Measurements from ENCODE around the gene IFI35.
"Not testable (repeated sequence)": the region's sequence is repeated elsewhere in the genome, so short reads cannot be mapped to it uniquely, and the experiment has no call there.

The IFI35 gene

DNA sequence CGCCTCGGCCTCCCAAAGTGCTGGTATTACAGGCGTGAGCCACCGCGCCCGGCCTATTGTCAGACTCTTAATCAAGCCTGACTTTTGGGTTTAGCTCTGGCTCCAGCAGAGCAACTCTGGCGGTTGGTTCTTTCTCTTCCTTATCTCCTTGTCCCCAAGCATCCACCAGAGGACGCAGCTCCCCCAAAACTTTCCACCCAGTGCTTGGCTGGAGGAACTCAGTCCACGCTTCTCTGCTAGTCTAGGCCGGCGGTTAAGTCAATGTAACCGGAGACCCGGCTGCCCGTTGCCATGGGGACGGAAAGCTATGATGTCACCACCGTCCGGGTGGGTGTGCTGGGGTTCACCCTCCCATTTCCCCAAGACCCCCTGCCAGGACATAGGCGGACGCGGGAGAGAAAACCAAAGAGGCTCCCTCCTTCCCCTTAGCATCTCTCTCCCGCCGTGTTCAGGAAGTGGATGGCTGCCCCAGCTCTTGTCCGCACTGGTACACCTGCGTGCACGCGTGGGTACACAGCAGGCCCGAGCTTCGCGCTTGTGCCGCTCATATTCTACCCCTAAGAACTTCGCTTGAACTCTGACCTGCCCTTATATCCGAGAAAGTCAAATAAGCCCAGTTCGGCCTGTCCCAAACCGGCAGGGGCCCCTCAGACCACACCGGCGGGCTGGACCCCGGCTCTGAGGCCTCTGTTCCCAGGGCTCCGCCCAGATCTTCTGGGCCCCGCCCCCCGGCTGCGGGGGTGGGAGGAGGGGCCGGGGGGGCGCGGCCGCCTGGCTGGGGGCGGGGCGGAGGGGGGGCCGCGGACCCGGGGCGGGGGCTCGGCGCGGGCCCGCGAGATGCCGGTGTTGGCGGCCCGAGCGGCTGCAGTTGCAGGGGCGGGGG, 18.1 kb downstream of the IFI35 start, which contains the start of gene RND2:
TSS of gene RND2 (plus strand) at position 825 of the 883 bp plus-strand sequence. CDS start 117 bp downstream, outside the sequence.
- DNase-seq (ENCODE audit: low read depth, low spot score) = peak; percentile 83

- DNase-seq (ENCODE audit: low read depth, low spot score) = no peak
Observed at GRCh38 chr17:43025290-43025657, 18.7 kb downstream of the IFI35 start.

- DNase-seq (ENCODE audit: low read depth, low spot score) = no peak
Observed at GRCh38 chr17:43025766-43026537, 19.4 kb downstream of the IFI35 start.

DNA sequence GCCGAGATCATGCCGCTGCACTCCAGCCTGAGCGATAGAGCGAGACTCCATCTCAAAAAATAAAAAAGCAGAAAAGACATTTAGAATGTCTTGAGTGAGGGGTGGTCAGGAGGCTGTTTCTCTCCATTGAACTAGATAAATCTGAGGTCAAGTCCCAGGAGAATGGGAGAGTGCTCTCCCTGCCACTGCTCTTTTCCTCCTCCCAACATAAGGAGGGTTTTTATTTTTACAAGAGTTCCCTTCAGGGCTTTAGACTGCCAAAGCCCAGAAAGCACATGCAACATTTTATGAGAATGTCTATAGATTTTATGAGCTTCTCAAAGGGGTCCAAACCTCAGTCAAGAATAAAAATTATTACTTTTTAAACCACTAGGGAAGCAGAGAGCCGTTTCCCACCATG, 20.0 kb downstream of the IFI35 start:
- DNase-seq (ENCODE audit: low read depth, low spot score) = no peak

GRCh38 chr17:43027091-43028032, 20.8 kb downstream of the IFI35 start:
- DNase-seq (ENCODE audit: low read depth, low spot score) = no peak

- DNase-seq (ENCODE audit: low read depth, low spot score) = no peak
Observed at GRCh38 chr17:43028221-43028861, 21.8 kb downstream of the IFI35 start.

DNA sequence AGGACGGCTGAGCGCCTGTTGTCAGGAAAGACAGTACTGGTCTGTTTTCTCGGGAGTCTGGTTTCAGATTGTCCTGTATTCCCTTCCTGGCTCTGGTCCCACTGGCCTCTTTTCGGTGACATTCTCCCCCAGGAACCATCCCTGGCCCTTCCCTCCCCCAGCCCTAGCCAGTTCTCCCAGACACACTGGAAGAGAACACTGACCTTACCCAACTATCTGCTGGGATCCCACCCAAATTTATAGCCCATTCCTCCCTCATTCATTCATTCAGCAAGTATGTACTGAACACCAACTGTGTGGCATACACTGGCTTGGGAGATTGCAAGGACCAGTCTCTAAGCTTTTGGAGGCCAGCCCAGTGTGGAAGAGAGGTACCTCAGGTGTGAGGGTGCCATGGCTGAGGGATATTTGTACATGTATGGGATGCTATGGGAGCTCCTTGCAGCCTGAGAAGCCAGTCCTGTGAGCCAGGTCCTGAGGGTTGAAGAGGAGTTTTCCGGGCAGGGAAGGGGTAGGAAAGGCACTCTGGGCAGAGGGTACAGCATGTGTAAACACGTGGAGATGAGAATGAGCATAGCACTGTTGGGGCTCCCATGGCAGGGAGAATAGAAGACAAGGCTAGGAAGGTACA, 23.7 kb downstream of the IFI35 start:
- DNase-seq (ENCODE audit: low read depth, low spot score) = no peak

DNA sequence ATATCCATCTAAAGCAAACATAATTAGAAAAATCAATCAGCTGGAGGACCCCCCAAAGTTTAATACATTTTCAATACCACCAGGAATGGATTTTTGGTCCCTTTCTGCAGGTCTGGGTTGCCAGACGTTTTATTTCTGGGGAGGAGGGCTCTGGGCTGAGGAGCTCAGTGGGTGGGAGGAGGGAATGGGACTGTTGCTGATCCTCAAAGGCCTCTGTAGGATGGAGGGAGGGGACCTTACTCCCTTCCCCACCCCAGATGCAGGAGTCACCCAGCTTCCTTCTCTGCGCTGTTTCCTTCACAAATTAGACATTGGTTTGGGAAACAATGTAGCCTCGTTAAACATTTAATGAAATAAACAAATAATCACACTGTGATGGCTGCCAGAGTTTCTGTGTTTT, 25.1 kb downstream of the IFI35 start:
- no peak for DNase-seq (ENCODE audit: low read depth, low spot score)

DNA sequence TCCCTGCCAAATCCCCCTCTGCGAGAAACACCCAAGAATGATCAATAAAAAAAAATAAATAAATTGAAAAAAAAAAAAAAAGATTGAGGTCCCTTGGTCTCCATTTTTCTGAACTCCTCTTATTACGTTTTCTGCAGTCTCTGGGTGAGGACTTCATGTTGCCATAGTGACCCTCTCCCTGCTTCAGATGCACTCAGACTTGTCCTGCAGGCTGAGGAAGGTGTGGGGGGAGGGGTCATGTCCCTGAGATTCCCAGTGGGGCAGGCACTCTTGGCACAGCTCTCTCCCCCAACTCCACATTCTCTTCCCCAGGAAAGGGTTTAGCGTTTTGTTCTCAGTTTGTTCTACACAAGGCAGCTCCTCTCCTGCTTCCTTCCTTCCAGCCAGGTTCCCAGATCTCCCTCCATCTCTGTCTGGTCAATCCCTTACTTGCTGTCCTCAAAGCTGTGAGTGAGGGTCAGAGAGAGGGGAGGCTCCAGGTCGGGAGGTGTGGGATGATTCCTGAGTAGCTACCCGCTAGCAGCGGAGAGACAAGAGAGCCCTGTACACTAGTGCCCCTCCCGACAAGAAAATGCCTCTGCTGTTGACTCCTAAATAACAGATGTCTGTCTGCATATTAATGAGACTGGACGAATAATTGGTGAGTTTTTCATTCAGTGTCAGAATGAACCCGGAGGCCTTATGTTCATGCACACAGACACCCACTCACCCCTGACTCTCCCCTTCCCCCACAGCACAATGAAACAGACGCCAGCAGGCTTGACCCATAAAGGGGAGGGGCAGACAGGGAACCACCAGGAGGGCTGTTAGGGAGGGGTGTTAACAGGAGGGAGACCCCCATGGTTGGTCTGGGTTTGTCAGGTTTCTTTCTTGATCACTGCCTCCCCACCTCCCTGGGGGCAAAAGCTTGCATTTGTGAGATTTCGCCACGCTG, 27.6 kb downstream of the IFI35 start:
- no peak for DNase-seq (ENCODE audit: low read depth, low spot score)

DNA sequence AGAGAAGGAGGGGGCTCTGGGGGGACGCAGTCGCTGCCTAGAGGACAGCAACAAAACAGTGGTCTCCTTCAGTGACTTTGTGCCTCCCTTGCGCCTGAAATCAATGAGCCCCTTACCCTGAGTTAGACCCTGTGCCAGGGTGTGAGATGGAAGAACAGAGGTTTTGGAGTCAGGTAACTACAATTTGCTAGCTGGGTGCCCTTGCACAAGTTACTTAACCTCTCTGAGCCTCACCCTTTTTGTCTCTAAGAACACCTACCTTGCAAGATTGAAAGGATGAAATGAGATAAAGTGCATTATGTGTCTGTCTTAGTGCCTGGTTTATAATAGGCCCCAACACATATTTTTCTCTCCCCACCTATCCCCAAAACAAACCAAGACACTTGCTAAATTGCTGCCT, 28.3 kb downstream of the IFI35 start:
- no peak for DNase-seq (ENCODE audit: low read depth, low spot score)

- DNase-seq (ENCODE audit: low read depth, low spot score) = no peak
Observed at GRCh38 chr17:43039646-43040045, 33.1 kb downstream of the IFI35 start.

GRCh38 chr17:43040655-43041054, 34.1 kb downstream of the IFI35 start:
- DNase-seq (ENCODE audit: low read depth, low spot score) = no peak

DNA sequence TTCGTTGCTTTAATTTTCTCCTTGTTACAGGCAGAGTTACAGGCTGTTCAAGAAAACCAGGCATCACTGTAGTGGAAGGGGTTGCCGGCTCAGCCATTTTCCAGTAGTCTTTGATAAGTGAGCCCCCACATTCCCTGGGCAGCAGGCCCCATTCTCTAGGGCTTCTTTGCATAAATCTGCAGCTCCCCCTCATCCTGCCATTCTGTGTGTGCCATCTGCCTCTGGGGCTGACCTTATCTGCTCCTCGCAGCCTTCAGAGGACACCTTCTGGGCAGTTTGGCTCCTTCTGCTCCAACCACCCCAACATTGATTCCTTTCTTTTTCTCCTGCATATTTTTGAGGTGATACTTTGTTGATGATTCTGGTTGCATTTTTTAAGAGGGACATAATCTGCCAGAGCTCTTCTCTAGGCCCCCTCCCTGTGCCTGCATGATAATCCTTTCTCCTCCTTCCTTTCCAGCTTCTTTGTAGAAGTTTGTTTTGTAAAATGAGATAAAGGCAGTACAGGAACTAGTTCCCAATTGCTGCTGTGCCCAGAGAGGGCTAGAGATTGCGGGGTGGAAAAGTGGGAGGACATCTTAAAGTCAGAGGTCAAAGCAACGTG, 35.5 kb downstream of the IFI35 start:
- DNase-seq (ENCODE audit: low read depth, low spot score) = no peak

- no peak for DNase-seq (ENCODE audit: low read depth, low spot score)
Observed at GRCh38 chr17:43043307-43043706, 36.7 kb downstream of the IFI35 start.

- no peak for DNase-seq (ENCODE audit: low read depth, low spot score)
Observed at GRCh38 chr17:43044024-43044423, 37.4 kb downstream of the IFI35 start.

DNA sequence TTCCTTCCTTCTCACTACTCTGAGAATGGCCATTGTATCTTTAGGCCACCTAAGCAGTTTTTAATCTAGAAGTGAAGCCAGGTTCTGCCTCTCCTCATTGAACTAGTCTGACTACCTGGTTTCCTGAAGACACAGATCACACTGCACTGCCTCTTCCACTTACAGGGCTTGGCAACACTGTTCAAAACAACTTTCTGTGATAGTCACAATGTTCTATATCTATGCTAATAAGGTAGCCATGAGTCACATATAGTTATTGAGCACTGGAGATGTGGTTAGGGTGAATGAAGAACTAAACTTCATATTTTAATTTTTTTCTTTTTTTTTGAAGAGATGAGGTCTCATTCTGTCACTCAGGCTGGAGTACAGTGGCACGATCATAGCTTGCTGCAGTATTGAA, 45.4 kb downstream of the IFI35 start:
- DNase-seq (ENCODE audit: low read depth, low spot score) = no peak

- not testable (repeated sequence) for DNase-seq (ENCODE audit: low read depth, low spot score)
Observed at GRCh38 chr17:43053008-43053407, 46.4 kb downstream of the IFI35 start.

- DNase-seq (ENCODE audit: low read depth, low spot score) = no peak
Observed at GRCh38 chr17:43056051-43056450, 49.5 kb downstream of the IFI35 start.

- no peak for DNase-seq (ENCODE audit: low read depth, low spot score)
Observed at GRCh38 chr17:43062984-43063638, 56.5 kb downstream of the IFI35 start.
